ENCODE measurements around the gene S100A6.
"Not testable (repeated sequence)": the region's sequence is repeated elsewhere in the genome, so short reads cannot be mapped to it uniquely, and the experiment has no call there.

- TF ChIP-seq, protein P1, sequence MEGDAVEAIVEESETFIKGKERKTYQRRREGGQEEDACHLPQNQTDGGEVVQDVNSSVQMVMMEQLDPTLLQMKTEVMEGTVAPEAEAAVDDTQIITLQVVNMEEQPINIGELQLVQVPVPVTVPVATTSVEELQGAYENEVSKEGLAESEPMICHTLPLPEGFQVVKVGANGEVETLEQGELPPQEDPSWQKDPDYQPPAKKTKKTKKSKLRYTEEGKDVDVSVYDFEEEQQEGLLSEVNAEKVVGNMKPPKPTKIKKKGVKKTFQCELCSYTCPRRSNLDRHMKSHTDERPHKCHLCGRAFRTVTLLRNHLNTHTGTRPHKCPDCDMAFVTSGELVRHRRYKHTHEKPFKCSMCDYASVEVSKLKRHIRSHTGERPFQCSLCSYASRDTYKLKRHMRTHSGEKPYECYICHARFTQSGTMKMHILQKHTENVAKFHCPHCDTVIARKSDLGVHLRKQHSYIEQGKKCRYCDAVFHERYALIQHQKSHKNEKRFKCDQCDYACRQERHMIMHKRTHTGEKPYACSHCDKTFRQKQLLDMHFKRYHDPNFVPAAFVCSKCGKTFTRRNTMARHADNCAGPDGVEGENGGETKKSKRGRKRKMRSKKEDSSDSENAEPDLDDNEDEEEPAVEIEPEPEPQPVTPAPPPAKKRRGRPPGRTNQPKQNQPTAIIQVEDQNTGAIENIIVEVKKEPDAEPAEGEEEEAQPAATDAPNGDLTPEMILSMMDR (IDR thresholded peaks at IDR 0.05; ENCODE audit: low read length) = not testable (repeated sequence)
- TF ChIP-seq EZH2 (IDR thresholded peaks at IDR 0.05; ENCODE audit: borderline replicate concordance, low read length) = not testable (repeated sequence)
Measured at GRCh38 chr1:153583514-153583913, 47.7 kb upstream of the S100A6 start.
